HepG2 (cell line): Measurements from ENCODE around the gene GATA5. TPM values are rescaled to one million over a fixed set of nuclear protein-coding genes. Genes with fewer than 3 reads are reported as not detected.
A peak's percentile ranks its signal among the peaks of the same experiment; 100 is the strongest.

Source experiments
- EHMT2 ChIP-seq: fragments of 200-600 bp; sonication (generic); IDR thresholded peaks from 2 replicates; pipeline ENCODE4 v1.7.0; 2017; ENCODE audit warnings: antibody characterized with exemption, low read depth, low read length, borderline replicate concordance
- ETV5 ChIP-seq: IDR thresholded peaks from 2 replicates; pipeline ENCODE4 v1.6.1; 2018; ENCODE audit warnings: missing biosample characterization, missing genetic modification reagents, inconsistent platforms, borderline replicate concordance
- FIP1L1 ChIP-seq: fragments of 200-400 bp; formaldehyde crosslinking; IDR thresholded peaks from 2 replicates; pipeline ENCODE4 v1.6.1; 2018; ENCODE audit warnings: low read depth, mild to moderate bottlenecking, low read length, moderate library complexity, borderline replicate concordance; ENCODE audit not compliant: insufficient read depth
- GABPB1 ChIP-seq: IDR thresholded peaks from 2 replicates; pipeline ENCODE4 v1.6.1; 2016; ENCODE audit warnings: mild to moderate bottlenecking, missing genetic modification reagents, moderate library complexity, missing compliant biosample characterization
- HNRNPUL1 ChIP-seq: fragments of 200-400 bp; formaldehyde crosslinking; IDR thresholded peaks from 2 replicates; pipeline ENCODE4 v1.6.1; 2017; ENCODE audit warnings: low read depth, mild to moderate bottlenecking, low read length, moderate library complexity
- MAX ChIP-seq: IDR thresholded peaks from 2 replicates; pipeline ENCODE4 v1.6.1; 2012; ENCODE audit warnings: inconsistent platforms
- MIER3 ChIP-seq: IDR thresholded peaks from 2 replicates; pipeline ENCODE4 v1.6.1; 2016; ENCODE audit warnings: missing compliant biosample characterization, borderline replicate concordance
- NCOR1 ChIP-seq: fragments of 200-600 bp; sonication (generic); IDR thresholded peaks from 2 replicates; pipeline ENCODE4 v1.7.0; 2017; ENCODE audit warnings: antibody characterized with exemption, low read length, borderline replicate concordance
- SNAPC4 ChIP-seq: sonication (generic); formaldehyde crosslinking; IDR thresholded peaks from 2 replicates; pipeline ENCODE4 v1.4.0; 2020; ENCODE audit warnings: mild to moderate bottlenecking, missing genetic modification reagents
- SOX6 ChIP-seq, 2 experiments: fragments of 450-650 bp in 1 of 2; sonication (generic) in 1 of 2; formaldehyde crosslinking in 1 of 2; IDR thresholded peaks; 2 replicates each; pipeline versions ENCODE4 v1.4.0 to v1.6.1; 2017 to 2020; ENCODE audit warnings: antibody characterized with exemption in 1 of 2, mild to moderate bottlenecking in 1 of 2, missing genetic modification reagents in 1 of 2
- U2AF1 ChIP-seq: fragments of 200-400 bp; formaldehyde crosslinking; optimal IDR thresholded peaks from 2 replicates; pipeline ENCODE3; 2017; ENCODE audit warnings: mild to moderate bottlenecking, low read depth, low read length
- ZNF570 ChIP-seq: sonication (generic); formaldehyde crosslinking; IDR thresholded peaks from 2 replicates; pipeline ENCODE4 v1.4.0; 2020; ENCODE audit warnings: mild to moderate bottlenecking, missing genetic modification reagents, borderline replicate concordance
- ZNF644 ChIP-seq: IDR thresholded peaks from 2 replicates; pipeline ENCODE4 v1.6.1; 2016; ENCODE audit warnings: low read depth
- polyA plus RNA-seq, 8 experiments: library from polyadenylated mRNA; depleted of rRNA in 3 of 8; stranded (reverse) in 7 of 8; unstranded in 1 of 8; fragments of >200 nt; fragmentation: Illumina TruSeq in 4 of 8; extraction: Trizol in 4 of 8; gene quantifications; 2 replicates each; pipeline versions ENCODE4 v1.2.1 to v1.2.3, GENCODE V29; 2011 to 2016; ENCODE audit warnings: low read depth in 4 of 8, missing spikeins in 1 of 8, mixed read lengths in 1 of 8; ENCODE audit not compliant: insufficient read depth in 1 of 8
- total RNA-seq, 5 experiments: library from RNA; depleted of rRNA; stranded (reverse); fragments of >200 nt; fragmentation: Illumina TruSeq; extraction: Trizol; gene quantifications; 2 replicates each; pipeline ENCODE4 v1.2.3, GENCODE V29; 2016; ENCODE audit warnings: low read depth in 1 of 5
- TF ChIP-seq, protein P1 (sequence below): sonication (generic); formaldehyde crosslinking; IDR thresholded peaks from 2 replicates; pipeline ENCODE4 v1.4.0; 2020; ENCODE audit warnings: missing genetic modification reagents, borderline replicate concordance
- TF ChIP-seq, protein P2 (sequence below): sonication (generic); IDR thresholded peaks from 2 replicates; pipeline ENCODE4 v1.6.1; 2016; ENCODE audit warnings: low read depth, borderline replicate concordance

The GATA5 gene
- total and polyA plus RNA-seq, 2 of the 13 experiments (the other 11 are each of a cell fraction or from before 2014, with no cell fraction given), result 0.12 to 0.20 TPM

DNA sequence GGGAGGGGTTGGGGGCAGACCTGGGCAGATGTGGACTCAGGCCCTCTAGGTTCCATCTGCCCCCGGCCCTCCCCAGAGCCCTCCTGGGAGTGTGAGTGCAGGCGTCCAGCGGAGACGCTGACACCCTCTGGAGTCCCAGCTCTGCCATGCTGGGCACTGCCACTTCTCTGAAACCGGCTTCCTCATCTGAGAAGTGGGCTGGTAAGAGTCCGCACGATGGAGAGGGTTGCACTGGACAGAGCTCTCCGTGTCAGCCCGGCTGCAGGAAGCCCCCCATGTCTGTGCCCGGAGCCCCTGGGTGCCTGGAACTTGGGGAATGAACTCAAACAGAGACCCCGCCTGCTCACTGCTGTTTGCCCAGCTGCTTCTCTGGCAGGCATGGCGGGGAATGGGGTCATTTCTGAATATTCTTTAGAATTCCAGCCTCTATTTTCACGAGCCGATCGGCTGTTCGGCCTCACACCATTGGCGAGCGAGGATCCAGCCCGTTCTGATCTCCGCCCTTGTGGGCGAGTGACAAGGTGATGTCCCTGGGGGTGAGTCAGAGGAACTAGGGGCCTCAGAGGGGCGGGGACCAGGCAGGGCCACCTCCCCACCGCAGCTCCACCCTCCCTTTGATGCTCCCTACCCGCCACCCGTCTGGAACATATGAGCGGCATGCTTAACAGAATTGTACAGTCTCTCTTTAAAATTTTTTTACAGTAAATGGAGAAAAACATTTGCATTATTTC is 47.8 kb upstream of the GATA5 start (continued):
- no peak for TF ChIP-seq SOX6 (IDR thresholded peaks at IDR 0.05)
- 0 out of 2 replicates have a peak, but pooled peaks have one; percentile 33 for TF ChIP-seq SOX6 (CRISPR knock-in tag; IDR thresholded peaks at IDR 0.05)
- no peak for TF ChIP-seq HNRNPUL1
- TF ChIP-seq, protein P1, sequence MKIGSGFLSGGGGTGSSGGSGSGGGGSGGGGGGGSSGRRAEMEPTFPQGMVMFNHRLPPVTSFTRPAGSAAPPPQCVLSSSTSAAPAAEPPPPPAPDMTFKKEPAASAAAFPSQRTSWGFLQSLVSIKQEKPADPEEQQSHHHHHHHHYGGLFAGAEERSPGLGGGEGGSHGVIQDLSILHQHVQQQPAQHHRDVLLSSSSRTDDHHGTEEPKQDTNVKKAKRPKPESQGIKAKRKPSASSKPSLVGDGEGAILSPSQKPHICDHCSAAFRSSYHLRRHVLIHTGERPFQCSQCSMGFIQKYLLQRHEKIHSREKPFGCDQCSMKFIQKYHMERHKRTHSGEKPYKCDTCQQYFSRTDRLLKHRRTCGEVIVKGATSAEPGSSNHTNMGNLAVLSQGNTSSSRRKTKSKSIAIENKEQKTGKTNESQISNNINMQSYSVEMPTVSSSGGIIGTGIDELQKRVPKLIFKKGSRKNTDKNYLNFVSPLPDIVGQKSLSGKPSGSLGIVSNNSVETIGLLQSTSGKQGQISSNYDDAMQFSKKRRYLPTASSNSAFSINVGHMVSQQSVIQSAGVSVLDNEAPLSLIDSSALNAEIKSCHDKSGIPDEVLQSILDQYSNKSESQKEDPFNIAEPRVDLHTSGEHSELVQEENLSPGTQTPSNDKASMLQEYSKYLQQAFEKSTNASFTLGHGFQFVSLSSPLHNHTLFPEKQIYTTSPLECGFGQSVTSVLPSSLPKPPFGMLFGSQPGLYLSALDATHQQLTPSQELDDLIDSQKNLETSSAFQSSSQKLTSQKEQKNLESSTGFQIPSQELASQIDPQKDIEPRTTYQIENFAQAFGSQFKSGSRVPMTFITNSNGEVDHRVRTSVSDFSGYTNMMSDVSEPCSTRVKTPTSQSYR, result no peak
- no peak for TF ChIP-seq SNAPC4
- TF ChIP-seq MIER3 (CRISPR knock-in tag), result no peak
- TF ChIP-seq ZNF570 (CRISPR knock-in tag), result no peak
- no peak for TF ChIP-seq NCOR1
- TF ChIP-seq EHMT2, result no peak
- TF ChIP-seq GABPB1 (CRISPR knock-in tag), result peak; percentile 41; the same call in 1 of the 2 replicates
- TF ChIP-seq ZNF644 (CRISPR knock-in tag), result no peak
- no peak for TF ChIP-seq FIP1L1
- TF ChIP-seq, protein P2, sequence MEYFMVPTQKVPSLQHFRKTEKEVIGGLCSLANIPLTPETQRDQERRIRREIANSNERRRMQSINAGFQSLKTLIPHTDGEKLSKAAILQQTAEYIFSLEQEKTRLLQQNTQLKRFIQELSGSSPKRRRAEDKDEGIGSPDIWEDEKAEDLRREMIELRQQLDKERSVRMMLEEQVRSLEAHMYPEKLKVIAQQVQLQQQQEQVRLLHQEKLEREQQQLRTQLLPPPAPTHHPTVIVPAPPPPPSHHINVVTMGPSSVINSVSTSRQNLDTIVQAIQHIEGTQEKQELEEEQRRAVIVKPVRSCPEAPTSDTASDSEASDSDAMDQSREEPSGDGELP, result 0 out of 2 replicates have a peak, but pooled peaks have one; percentile 31
- peak; percentile 33 for TF ChIP-seq MAX
- no peak for TF ChIP-seq U2AF1
- peak; percentile 57; the same call in 1 of the 2 replicates for TF ChIP-seq ETV5 (CRISPR knock-in tag)
